Stimulated activated CD8-positive, alpha-beta memory T cell treated with anti-CD3 and anti-CD28 coated beads, Interleukin-7, amount 100 ng/mL, for 1 hour (primary cell): ENCODE measurements around the gene THUMPD1.
"Not testable (repeated sequence)": the region's sequence is repeated elsewhere in the genome, so short reads cannot be mapped to it uniquely, and the experiment has no call there.

Source experiments
- DNase-seq, 2 donors: peaks; one replicate each; pipeline ENCODE4 v3.0.0-alpha.2; 2020; ENCODE audit warnings: low read depth in 2 of 2

Gene THUMPD1

GRCh38 chr16:20694096-20694495 lies 47.5 kb downstream of the THUMPD1 start:
- not testable (repeated sequence) for DNase-seq

GRCh38 chr16:20689668-20690067 lies 52.0 kb downstream of the THUMPD1 start:
- no peak for DNase-seq

- DNase-seq = no peak
Measured at GRCh38 chr16:20683812-20684211, 57.8 kb downstream of the THUMPD1 start.
